ENCODE measurements around the gene HOXC9.

Gene HOXC9

GRCh38 chr12:53995002-53995377 lies 5.0 kb upstream of the HOXC9 start:
- Histone ChIP-seq H3K4me1 (ENCODE audit: control insufficient read depth, low read depth, low read length) (peaks cover 7% of the 10 kb centered on the region), H3K4me3 (ENCODE audit: low read length) (peak overlapping the region; percentile 13), H3K9me3 (ENCODE audit: control insufficient read depth, low read depth, low read length) (no peaks in the 10 kb centered on the region), H3K9ac (ENCODE audit: low read length) (no peak overlapping the region), H3K36me3 (ENCODE audit: control insufficient read depth, low read depth, low read length) (no peaks in the 10 kb centered on the region), H3K27ac (ENCODE audit: low read length) (no peak overlapping the region), H3K27me3 (ENCODE audit: control insufficient read depth, insufficient read depth, low read length) (peaks cover 100% of the 10 kb centered on the region)

- no peaks in the 10 kb centered on the region for H3K36me3 ChIP-seq (ENCODE audit: control insufficient read depth, low read depth, low read length)
- no peak overlapping the region for H3K27ac ChIP-seq (ENCODE audit: low read length)
- peaks cover 7% of the 10 kb centered on the region for H3K4me1 ChIP-seq (ENCODE audit: control insufficient read depth, low read depth, low read length)
- no peaks in the 10 kb centered on the region for H3K9me3 ChIP-seq (ENCODE audit: control insufficient read depth, low read depth, low read length)
- no peak overlapping the region for H3K9ac ChIP-seq (ENCODE audit: low read length)
- H3K27me3 ChIP-seq (ENCODE audit: control insufficient read depth, insufficient read depth, low read length): peaks cover 100% of the 10 kb centered on the region
- peak overlapping the region; percentile 27 for H3K4me3 ChIP-seq (ENCODE audit: low read length)
Measured at GRCh38 chr12:53995378-53996239, 4.4 kb upstream of the HOXC9 start.

- Histone ChIP-seq H3K9me3 (ENCODE audit: control insufficient read depth, low read depth, low read length) (no peaks in the 10 kb centered on the region), H3K27ac (ENCODE audit: low read length) (no peak overlapping the region), H3K9ac (ENCODE audit: low read length) (no peak overlapping the region), H3K4me3 (ENCODE audit: low read length) (peak overlapping the region; percentile 27), H3K4me1 (ENCODE audit: control insufficient read depth, low read depth, low read length) (peaks cover 7% of the 10 kb centered on the region), H3K36me3 (ENCODE audit: control insufficient read depth, low read depth, low read length) (no peaks in the 10 kb centered on the region), H3K27me3 (ENCODE audit: control insufficient read depth, insufficient read depth, low read length) (peaks cover 100% of the 10 kb centered on the region)
Measured at GRCh38 chr12:53996240-53997203, 3.4 kb upstream of the HOXC9 start.

GRCh38 chr12:53997204-53998109 lies 2.5 kb upstream of the HOXC9 start:
- no peak overlapping the region for H3K9ac ChIP-seq (ENCODE audit: low read length)
- no peak overlapping the region for H3K27ac ChIP-seq (ENCODE audit: low read length)
- peaks cover 100% of the 10 kb centered on the region for H3K27me3 ChIP-seq (ENCODE audit: control insufficient read depth, insufficient read depth, low read length)
- no peaks in the 10 kb centered on the region for H3K36me3 ChIP-seq (ENCODE audit: control insufficient read depth, low read depth, low read length)
- H3K9me3 ChIP-seq (ENCODE audit: control insufficient read depth, low read depth, low read length): no peaks in the 10 kb centered on the region
- H3K4me1 ChIP-seq (ENCODE audit: control insufficient read depth, low read depth, low read length): peaks cover 7% of the 10 kb centered on the region
- H3K4me3 ChIP-seq (ENCODE audit: low read length): no peak overlapping the region

GRCh38 chr12:53998110-53998899 lies 1.7 kb upstream of the HOXC9 start:
- H3K9ac ChIP-seq (ENCODE audit: low read length): no peak overlapping the region
- no peak overlapping the region for H3K27ac ChIP-seq (ENCODE audit: low read length)
- H3K4me3 ChIP-seq (ENCODE audit: low read length): no peak overlapping the region

GRCh38 chr12:53998900-53999236 lies 1.1 kb upstream of the HOXC9 start:
- Histone ChIP-seq H3K4me1 (ENCODE audit: control insufficient read depth, low read depth, low read length) (peaks cover 7% of the 10 kb centered on the region), H3K9ac (ENCODE audit: low read length) (no peak overlapping the region), H3K9me3 (ENCODE audit: control insufficient read depth, low read depth, low read length) (no peaks in the 10 kb centered on the region), H3K27me3 (ENCODE audit: control insufficient read depth, insufficient read depth, low read length) (peaks cover 100% of the 10 kb centered on the region), H3K4me3 (ENCODE audit: low read length) (no peak overlapping the region), H3K27ac (ENCODE audit: low read length) (no peak overlapping the region), H3K36me3 (ENCODE audit: control insufficient read depth, low read depth, low read length) (no peaks in the 10 kb centered on the region)

More at GRCh38 chr12:53998110-53998899, 1.7 kb upstream of the HOXC9 start:
- Histone ChIP-seq H3K36me3 (ENCODE audit: control insufficient read depth, low read depth, low read length) (no peaks in the 10 kb centered on the region), H3K4me1 (ENCODE audit: control insufficient read depth, low read depth, low read length) (peaks cover 7% of the 10 kb centered on the region), H3K9me3 (ENCODE audit: control insufficient read depth, low read depth, low read length) (no peaks in the 10 kb centered on the region), H3K27me3 (ENCODE audit: control insufficient read depth, insufficient read depth, low read length) (peaks cover 100% of the 10 kb centered on the region)

GRCh38 chr12:53999559-54000115 lies 324 bp upstream of the HOXC9 start:
- Histone ChIP-seq H3K4me3 (ENCODE audit: low read length) (peak overlapping the region; percentile 35), H3K9me3 (ENCODE audit: control insufficient read depth, low read depth, low read length) (no peaks in the 10 kb centered on the region), H3K9ac (ENCODE audit: low read length) (no peak overlapping the region), H3K27ac (ENCODE audit: low read length) (no peak overlapping the region), H3K36me3 (ENCODE audit: control insufficient read depth, low read depth, low read length) (no peaks in the 10 kb centered on the region), H3K4me1 (ENCODE audit: control insufficient read depth, low read depth, low read length) (peaks cover 7% of the 10 kb centered on the region), H3K27me3 (ENCODE audit: control insufficient read depth, insufficient read depth, low read length) (peaks cover 100% of the 10 kb centered on the region)

- Histone ChIP-seq H3K27ac (ENCODE audit: low read length) (no peak overlapping the region), H3K4me3 (ENCODE audit: low read length) (no peak overlapping the region), H3K36me3 (ENCODE audit: control insufficient read depth, low read depth, low read length) (no peaks in the 10 kb centered on the region), H3K4me1 (ENCODE audit: control insufficient read depth, low read depth, low read length) (no peaks in the 10 kb centered on the region), H3K9ac (ENCODE audit: low read length) (no peak overlapping the region), H3K9me3 (ENCODE audit: control insufficient read depth, low read depth, low read length) (no peaks in the 10 kb centered on the region), H3K27me3 (ENCODE audit: control insufficient read depth, insufficient read depth, low read length) (peaks cover 100% of the 10 kb centered on the region)
Measured at GRCh38 chr12:54001283-54002187, 1.6 kb downstream of the HOXC9 start.

- Histone ChIP-seq H3K9ac (ENCODE audit: low read length) (no peak overlapping the region), H3K27me3 (ENCODE audit: control insufficient read depth, insufficient read depth, low read length) (peaks cover 100% of the 10 kb centered on the region), H3K36me3 (ENCODE audit: control insufficient read depth, low read depth, low read length) (no peaks in the 10 kb centered on the region), H3K4me3 (ENCODE audit: low read length) (no peak overlapping the region), H3K9me3 (ENCODE audit: control insufficient read depth, low read depth, low read length) (no peaks in the 10 kb centered on the region), H3K4me1 (ENCODE audit: control insufficient read depth, low read depth, low read length) (no peaks in the 10 kb centered on the region), H3K27ac (ENCODE audit: low read length) (no peak overlapping the region)
Measured at GRCh38 chr12:54002278-54002914, 2.4 kb downstream of the HOXC9 start.
